CD14-positive monocyte (primary cell): Measurements from ENCODE around the gene LCA5. TPM values are rescaled to one million over a fixed set of nuclear protein-coding genes. Genes with fewer than 3 reads are reported as not detected.

ENCODE experiments used
- DNase-seq, 3 donors: peaks; one replicate each; pipeline ENCODE4 v3.0.0-alpha.2; 2011 to 2022
- H2AFZ ChIP-seq: 2 replicates; pipeline ENCODE4 v1.6.0; 2012; ENCODE audit warnings: mild to moderate bottlenecking, low read depth, low read length, inconsistent platforms; ENCODE audit not compliant: insufficient read depth, poor library complexity, severe bottlenecking
- H3K27ac ChIP-seq, 2 donors: 1 replicate in 1 of 2; 2 replicates in 1 of 2; pipeline ENCODE4 v1.5.1; 2012 to 2013; ENCODE audit warnings: low read length in 2 of 2, control low read depth in 1 of 2, inconsistent platforms in 1 of 2, low read depth in 1 of 2, mild to moderate bottlenecking in 1 of 2
- H3K27me3 ChIP-seq, 2 donors: one replicate each; pipeline versions ENCODE4 v1.6.0 to v1.6.1; 2011 to 2013; ENCODE audit warnings: low read length in 2 of 2; ENCODE audit not compliant: control insufficient read depth in 2 of 2, insufficient read depth in 2 of 2
- H3K36me3 ChIP-seq, 2 donors: replicated peaks in 1 of 2; 1 replicate in 1 of 2; 2 replicates in 1 of 2; pipeline versions ENCODE4 v1.5.1 to v1.6.1; 2012 to 2013; ENCODE audit warnings: low read length in 2 of 2, control low read depth in 1 of 2, inconsistent platforms in 1 of 2, mild to moderate bottlenecking in 1 of 2; ENCODE audit not compliant: insufficient read depth in 2 of 2, control insufficient read depth in 1 of 2
- H3K4me1 ChIP-seq, 2 donors: 1 replicate in 1 of 2; 2 replicates in 1 of 2; pipeline versions ENCODE4 v1.5.1 to v1.6.1; 2012 to 2013; ENCODE audit warnings: low read length in 2 of 2, control low read depth in 1 of 2, inconsistent platforms in 1 of 2, mild to moderate bottlenecking in 1 of 2, moderate library complexity in 1 of 2; ENCODE audit not compliant: insufficient read depth in 2 of 2, control insufficient read depth in 1 of 2
- H3K4me2 ChIP-seq: replicated peaks from 2 replicates; pipeline ENCODE3; 2012; ENCODE audit warnings: low read length, moderate library complexity, mild to moderate bottlenecking; ENCODE audit not compliant: poor library complexity, severe bottlenecking; ENCODE audit errors: extremely low read depth
- H3K4me3 ChIP-seq, 3 experiments: fragments of 200-600 bp in 1 of 3; sonication (generic) in 1 of 3; replicated peaks in 1 of 3; 1 replicate in 2 of 3; 2 replicates in 1 of 3; pipeline ENCODE4 v1.5.1; 2011 to 2013; ENCODE audit warnings: low read length in 3 of 3, mild to moderate bottlenecking in 3 of 3, control low read depth in 2 of 3, low read depth in 2 of 3, inconsistent platforms in 1 of 3, moderate library complexity in 1 of 3
- H3K79me2 ChIP-seq: 2 replicates; pipeline ENCODE4 v1.6.0; 2012; ENCODE audit warnings: mild to moderate bottlenecking, control low read depth, inconsistent platforms, low read length, moderate library complexity; ENCODE audit not compliant: insufficient read depth
- H3K9ac ChIP-seq: 2 replicates; pipeline ENCODE4 v1.6.0; 2017; ENCODE audit warnings: low read length, mild to moderate bottlenecking; ENCODE audit not compliant: insufficient read depth, poor library complexity, severe bottlenecking
- H3K9me3 ChIP-seq, 2 donors: replicated peaks in 1 of 2; 1 replicate in 1 of 2; 2 replicates in 1 of 2; pipeline versions ENCODE4 v1.5.1 to v1.6.1; 2012 to 2013; ENCODE audit warnings: low read length in 2 of 2, control low read depth in 1 of 2; ENCODE audit not compliant: control insufficient read depth in 1 of 2, insufficient read depth in 1 of 2
- H4K20me1 ChIP-seq: 2 replicates; pipeline ENCODE4 v1.6.0; 2012; ENCODE audit warnings: mild to moderate bottlenecking, low read length, control low read depth, moderate library complexity; ENCODE audit not compliant: insufficient read depth
- H3K27ac Mint-ChIP-seq, 7 donors: one replicate each; pipeline ENCODE4 v1.8.0; 2020; ENCODE audit warnings: mild to moderate bottlenecking in 7 of 7, mixed read lengths in 7 of 7, moderate library complexity in 6 of 7, inconsistent platforms in 2 of 7
- H3K27me3 Mint-ChIP-seq, 3 donors: one replicate each; pipeline ENCODE4 v1.8.0; 2021 to 2022; ENCODE audit warnings: low read depth in 3 of 3, mild to moderate bottlenecking in 3 of 3, mixed read lengths in 3 of 3, moderate library complexity in 3 of 3, inconsistent platforms in 1 of 3
- H3K36me3 Mint-ChIP-seq, 2 donors: one replicate each; pipeline ENCODE4 v1.8.0; 2020; ENCODE audit warnings: mixed read lengths in 2 of 2, inconsistent platforms in 1 of 2, mild to moderate bottlenecking in 1 of 2
- H3K4me1 Mint-ChIP-seq: one replicate; pipeline ENCODE4 v1.8.0; 2020; ENCODE audit warnings: mild to moderate bottlenecking, mixed read lengths
- H3K4me3 Mint-ChIP-seq, 2 donors: one replicate each; pipeline ENCODE4 v1.8.0; 2020; ENCODE audit warnings: mild to moderate bottlenecking in 2 of 2, mixed read lengths in 2 of 2, moderate library complexity in 1 of 2
- H3K9me3 Mint-ChIP-seq, 7 donors: one replicate each; pipeline ENCODE4 v1.8.0; 2020 to 2022; ENCODE audit warnings: mixed read lengths in 7 of 7, mild to moderate bottlenecking in 6 of 7, moderate library complexity in 6 of 7, inconsistent platforms in 2 of 7
- WGBS: methylation state at CpG from one replicate; pipeline ENCODE4 v1.1.5; 2013; ENCODE audit warnings: missing lambda C conversion rate; ENCODE audit not compliant: insufficient coverage; 5-methylcytosine and 5-hydroxymethylcytosine counted together
- intact Hi-C, 2 donors: fragments of 100-400 bp; cut with micrococcal nuclease; formaldehyde crosslinking; loops; one replicate each; pipeline versions ENCODE4 v1.15.0 to v1.15.1; 2023
- polyA plus RNA-seq, 3 donors: library from polyadenylated mRNA; depleted of rRNA in 1 of 3; unstranded in 2 of 3; stranded (reverse) in 1 of 3; fragments of 300-500 nt in 2 of 3; fragments of >200 nt in 1 of 3; fragmentation: Illumina TruSeq in 2 of 3; gene quantifications; 1 replicate in 2 of 3; 2 replicates in 1 of 3; pipeline ENCODE4 v1.2.3, GENCODE V29; 2012 to 2021
- TF ChIP-seq, protein P1 (sequence below): fragments of 200-600 bp; IDR thresholded peaks from one replicate; pipeline ENCODE4 v1.8.0; 2022; ENCODE audit warnings: antibody characterized with exemption, mild to moderate bottlenecking

Gene LCA5
- polyA plus RNA-seq, 3 donors = 0.08 TPM; not detected in 2

GRCh38 chr6:79463621-79464050 lies 73.6 kb downstream of the LCA5 start:
- no peak overlapping the region for H3K4me2 ChIP-seq
- WGBS = 88% methylated on average over 4 of the region's 4 CpGs
- no peak for DNase-seq
- H4K20me1 ChIP-seq = no peaks in the 10 kb centered on the region
- no peak overlapping the region for H3K4me3 Mint-ChIP-seq
- no peak overlapping the region for H3K27ac Mint-ChIP-seq
- peak overlapping the region; percentile 13 for H2AFZ ChIP-seq
- no peaks in the 10 kb centered on the region for H3K36me3 ChIP-seq
- TF ChIP-seq, protein P1, sequence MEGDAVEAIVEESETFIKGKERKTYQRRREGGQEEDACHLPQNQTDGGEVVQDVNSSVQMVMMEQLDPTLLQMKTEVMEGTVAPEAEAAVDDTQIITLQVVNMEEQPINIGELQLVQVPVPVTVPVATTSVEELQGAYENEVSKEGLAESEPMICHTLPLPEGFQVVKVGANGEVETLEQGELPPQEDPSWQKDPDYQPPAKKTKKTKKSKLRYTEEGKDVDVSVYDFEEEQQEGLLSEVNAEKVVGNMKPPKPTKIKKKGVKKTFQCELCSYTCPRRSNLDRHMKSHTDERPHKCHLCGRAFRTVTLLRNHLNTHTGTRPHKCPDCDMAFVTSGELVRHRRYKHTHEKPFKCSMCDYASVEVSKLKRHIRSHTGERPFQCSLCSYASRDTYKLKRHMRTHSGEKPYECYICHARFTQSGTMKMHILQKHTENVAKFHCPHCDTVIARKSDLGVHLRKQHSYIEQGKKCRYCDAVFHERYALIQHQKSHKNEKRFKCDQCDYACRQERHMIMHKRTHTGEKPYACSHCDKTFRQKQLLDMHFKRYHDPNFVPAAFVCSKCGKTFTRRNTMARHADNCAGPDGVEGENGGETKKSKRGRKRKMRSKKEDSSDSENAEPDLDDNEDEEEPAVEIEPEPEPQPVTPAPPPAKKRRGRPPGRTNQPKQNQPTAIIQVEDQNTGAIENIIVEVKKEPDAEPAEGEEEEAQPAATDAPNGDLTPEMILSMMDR = no peak
- no peaks in the 10 kb centered on the region for H3K36me3 Mint-ChIP-seq
- no peak overlapping the region for H3K27ac ChIP-seq
- H3K4me1 Mint-ChIP-seq = peaks cover 2% of the 10 kb centered on the region
- no peaks in the 10 kb centered on the region for H3K27me3 ChIP-seq
- H3K9me3 Mint-ChIP-seq = peaks cover 0 to 4% (median 0%) of the 10 kb centered on the region in 7 donors
- H3K4me1 ChIP-seq = no peaks in the 10 kb centered on the region
- no peaks in the 10 kb centered on the region for H3K9me3 ChIP-seq
- no peak overlapping the region for H3K9ac ChIP-seq
- H3K27me3 Mint-ChIP-seq = peaks cover 0 to 4% (median 2%) of the 10 kb centered on the region in 3 donors
- H3K4me3 ChIP-seq = no peak overlapping the region
- intact Hi-C loops = no loop called here
- no peaks in the 10 kb centered on the region for H3K79me2 ChIP-seq

DNA sequence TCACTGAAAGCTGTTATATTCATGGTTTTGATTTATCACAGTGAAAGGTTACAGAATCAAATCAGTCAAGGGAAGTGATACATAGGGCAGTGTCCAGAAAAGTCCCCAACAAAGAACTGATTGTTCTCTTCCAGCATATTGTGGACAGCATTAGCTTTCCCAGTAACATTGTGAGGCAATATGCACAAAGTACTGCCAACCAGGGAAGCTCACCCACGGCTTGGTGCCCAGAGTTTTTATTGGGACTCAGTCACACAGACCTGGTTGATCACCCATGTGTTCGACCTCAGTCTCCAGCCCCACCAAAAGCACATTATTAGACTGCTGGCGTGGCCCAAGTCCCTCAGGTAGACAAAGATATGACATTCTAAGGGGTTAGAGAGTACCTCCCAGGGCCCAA lies 76.0 kb downstream of the LCA5 start:
- intact Hi-C loops = no loop called here
- H3K9ac ChIP-seq = no peak overlapping the region
- Mint-ChIP-seq H3K9me3 (peaks cover 0 to 4% (median 0%) of the 10 kb centered on the region in 7 donors), H3K4me3 (no peak overlapping the region), H3K36me3 (no peaks in the 10 kb centered on the region), H3K4me1 (no peaks in the 10 kb centered on the region), H3K27ac (no peak overlapping the region), H3K27me3 (peaks cover 0 to 2% (median 2%) of the 10 kb centered on the region in 3 donors)
- H3K4me2 ChIP-seq = no peak overlapping the region
- H3K27me3 ChIP-seq = no peaks in the 10 kb centered on the region
- H2AFZ ChIP-seq = no peak overlapping the region
- H3K4me3 ChIP-seq = no peak overlapping the region
- H3K4me1 ChIP-seq = no peaks in the 10 kb centered on the region
- no peak overlapping the region for H3K27ac ChIP-seq
- TF ChIP-seq, protein P1 = no peak
- no peak for DNase-seq
- H4K20me1 ChIP-seq = no peaks in the 10 kb centered on the region
- H3K36me3 ChIP-seq = no peaks in the 10 kb centered on the region
- no peaks in the 10 kb centered on the region for H3K79me2 ChIP-seq
- WGBS = 80% methylated on average over 1 of the region's 3 CpGs
- no peaks in the 10 kb centered on the region for H3K9me3 ChIP-seq
